PC-9 (cell line): Measurements from ENCODE around the gene FAM20C.

Experiments
- EZH2 ChIP-seq: fragments of 200-600 bp; sonication (generic); IDR thresholded peaks from 2 replicates; pipeline ENCODE4 v1.8.0; 2017; ENCODE audit warnings: antibody characterized with exemption, low read depth
- TF ChIP-seq, protein P1 (sequence below): fragments of 200-600 bp; sonication (generic); conservative IDR thresholded peaks from 2 replicates; pipeline ENCODE4 v1.6.1; 2017; ENCODE audit warnings: mixed run types, antibody characterized with exemption, mild to moderate bottlenecking, moderate library complexity

DNA sequence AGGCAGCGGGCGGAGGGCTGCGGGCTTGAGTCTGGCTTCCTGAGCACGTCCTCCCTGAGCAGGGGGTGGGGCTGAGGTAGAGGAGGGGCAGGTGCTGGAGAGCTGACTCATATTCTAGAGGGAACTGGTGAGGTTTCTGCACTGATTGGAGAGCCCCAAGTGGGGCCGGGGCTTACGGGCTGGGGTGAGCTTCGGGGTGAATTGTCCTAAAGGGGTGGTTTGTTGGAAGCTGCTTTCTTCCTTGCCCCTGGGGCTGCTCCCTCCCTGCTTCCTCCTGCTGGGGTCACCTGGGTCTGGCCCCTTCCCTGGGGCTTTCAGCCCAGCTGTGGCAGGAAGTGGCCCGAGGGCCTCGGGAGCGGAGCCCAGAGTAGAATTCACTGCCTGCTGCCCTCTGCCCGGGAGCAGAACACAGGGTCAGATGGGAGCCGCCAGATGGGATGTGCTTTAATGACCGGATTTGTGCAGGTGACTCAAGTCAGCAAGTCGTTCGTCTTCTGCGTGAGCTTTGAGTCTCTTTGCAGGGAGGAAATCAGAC is 48.6 kb downstream of the FAM20C start:
- TF ChIP-seq EZH2: no peak
- TF ChIP-seq, protein P1, sequence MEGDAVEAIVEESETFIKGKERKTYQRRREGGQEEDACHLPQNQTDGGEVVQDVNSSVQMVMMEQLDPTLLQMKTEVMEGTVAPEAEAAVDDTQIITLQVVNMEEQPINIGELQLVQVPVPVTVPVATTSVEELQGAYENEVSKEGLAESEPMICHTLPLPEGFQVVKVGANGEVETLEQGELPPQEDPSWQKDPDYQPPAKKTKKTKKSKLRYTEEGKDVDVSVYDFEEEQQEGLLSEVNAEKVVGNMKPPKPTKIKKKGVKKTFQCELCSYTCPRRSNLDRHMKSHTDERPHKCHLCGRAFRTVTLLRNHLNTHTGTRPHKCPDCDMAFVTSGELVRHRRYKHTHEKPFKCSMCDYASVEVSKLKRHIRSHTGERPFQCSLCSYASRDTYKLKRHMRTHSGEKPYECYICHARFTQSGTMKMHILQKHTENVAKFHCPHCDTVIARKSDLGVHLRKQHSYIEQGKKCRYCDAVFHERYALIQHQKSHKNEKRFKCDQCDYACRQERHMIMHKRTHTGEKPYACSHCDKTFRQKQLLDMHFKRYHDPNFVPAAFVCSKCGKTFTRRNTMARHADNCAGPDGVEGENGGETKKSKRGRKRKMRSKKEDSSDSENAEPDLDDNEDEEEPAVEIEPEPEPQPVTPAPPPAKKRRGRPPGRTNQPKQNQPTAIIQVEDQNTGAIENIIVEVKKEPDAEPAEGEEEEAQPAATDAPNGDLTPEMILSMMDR: no peak
